Spinal cord (tissue), 10 donors: ENCODE measurements around the gene PRDM2. TPM values are rescaled to one million over a fixed set of nuclear protein-coding genes. Genes with fewer than 3 reads are reported as not detected.

Experiments used
- DNase-seq, 6 donors: peaks; one replicate each; pipeline versions ENCODE4 v3.0.0 to v3.0.0-alpha.2; 2013 to 2015; ENCODE audit warnings: low spot score in 6 of 6, low read depth in 4 of 6
- H3K27ac ChIP-seq: one replicate; pipeline ENCODE4 v1.5.1; 2013; ENCODE audit warnings: low read depth, low read length, control low read depth
- H3K27me3 ChIP-seq: one replicate; pipeline ENCODE4 v1.6.1; 2013; ENCODE audit warnings: low read length; ENCODE audit not compliant: control insufficient read depth, insufficient read depth
- H3K36me3 ChIP-seq: one replicate; pipeline ENCODE4 v1.6.1; 2013; ENCODE audit warnings: low read length; ENCODE audit not compliant: control insufficient read depth, insufficient read depth
- H3K4me1 ChIP-seq: one replicate; pipeline ENCODE4 v1.6.1; 2013; ENCODE audit warnings: low read length; ENCODE audit not compliant: control insufficient read depth, insufficient read depth
- H3K4me3 ChIP-seq: one replicate; pipeline ENCODE4 v1.5.1; 2013; ENCODE audit warnings: low read depth, low read length, control low read depth
- H3K9me3 ChIP-seq: one replicate; pipeline ENCODE4 v1.6.1; 2013; ENCODE audit warnings: low read length; ENCODE audit not compliant: control insufficient read depth, insufficient read depth
- WGBS: methylation state at CpG from one replicate; pipeline ENCODE4 v1.1.5; 2013; ENCODE audit warnings: missing lambda C conversion rate; ENCODE audit not compliant: insufficient coverage; 5-methylcytosine and 5-hydroxymethylcytosine counted together
- long read RNA-seq, 4 donors: transcript quantifications; one replicate each; lab custom pipeline, GENCODE V29; 2026
- polyA plus RNA-seq, 2 donors: library from polyadenylated mRNA; unstranded; fragments of 120-200 nt; gene quantifications; one replicate each; pipeline ENCODE4 v1.2.1, GENCODE V29; 2013; ENCODE audit not compliant: insufficient read length in 2 of 2
- total RNA-seq, 2 donors: library from RNA; depleted of rRNA in 1 of 2; stranded (reverse); fragments of 120-200 nt in 1 of 2; fragments of >200 nt in 1 of 2; gene quantifications; one replicate each; pipeline versions ENCODE4 v1.2.3 to v1.2.4, GENCODE V29; 2013 to 2014
- donor health status: healthy.

The PRDM2 gene, protein sequence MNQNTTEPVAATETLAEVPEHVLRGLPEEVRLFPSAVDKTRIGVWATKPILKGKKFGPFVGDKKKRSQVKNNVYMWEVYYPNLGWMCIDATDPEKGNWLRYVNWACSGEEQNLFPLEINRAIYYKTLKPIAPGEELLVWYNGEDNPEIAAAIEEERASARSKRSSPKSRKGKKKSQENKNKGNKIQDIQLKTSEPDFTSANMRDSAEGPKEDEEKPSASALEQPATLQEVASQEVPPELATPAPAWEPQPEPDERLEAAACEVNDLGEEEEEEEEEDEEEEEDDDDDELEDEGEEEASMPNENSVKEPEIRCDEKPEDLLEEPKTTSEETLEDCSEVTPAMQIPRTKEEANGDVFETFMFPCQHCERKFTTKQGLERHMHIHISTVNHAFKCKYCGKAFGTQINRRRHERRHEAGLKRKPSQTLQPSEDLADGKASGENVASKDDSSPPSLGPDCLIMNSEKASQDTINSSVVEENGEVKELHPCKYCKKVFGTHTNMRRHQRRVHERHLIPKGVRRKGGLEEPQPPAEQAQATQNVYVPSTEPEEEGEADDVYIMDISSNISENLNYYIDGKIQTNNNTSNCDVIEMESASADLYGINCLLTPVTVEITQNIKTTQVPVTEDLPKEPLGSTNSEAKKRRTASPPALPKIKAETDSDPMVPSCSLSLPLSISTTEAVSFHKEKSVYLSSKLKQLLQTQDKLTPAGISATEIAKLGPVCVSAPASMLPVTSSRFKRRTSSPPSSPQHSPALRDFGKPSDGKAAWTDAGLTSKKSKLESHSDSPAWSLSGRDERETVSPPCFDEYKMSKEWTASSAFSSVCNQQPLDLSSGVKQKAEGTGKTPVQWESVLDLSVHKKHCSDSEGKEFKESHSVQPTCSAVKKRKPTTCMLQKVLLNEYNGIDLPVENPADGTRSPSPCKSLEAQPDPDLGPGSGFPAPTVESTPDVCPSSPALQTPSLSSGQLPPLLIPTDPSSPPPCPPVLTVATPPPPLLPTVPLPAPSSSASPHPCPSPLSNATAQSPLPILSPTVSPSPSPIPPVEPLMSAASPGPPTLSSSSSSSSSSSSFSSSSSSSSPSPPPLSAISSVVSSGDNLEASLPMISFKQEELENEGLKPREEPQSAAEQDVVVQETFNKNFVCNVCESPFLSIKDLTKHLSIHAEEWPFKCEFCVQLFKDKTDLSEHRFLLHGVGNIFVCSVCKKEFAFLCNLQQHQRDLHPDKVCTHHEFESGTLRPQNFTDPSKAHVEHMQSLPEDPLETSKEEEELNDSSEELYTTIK (N-terminal part only)
- total RNA-seq (10 to 100 TPM; 23.1 to 40.1 TPM), polyA plus RNA-seq (10 to 100 TPM; 55.7 to 56.3 TPM)
- long read RNA-seq, donor 1, partial matches to known transcripts = 10 of 11 reads
- long read RNA-seq, donor 1, other reads (novel, unspliced or antisense) = 0 of 11 reads
- long read RNA-seq, donor 2 = 0 reads
- long read RNA-seq, donor 3, partial matches to known transcripts = 6 of 9 reads
- long read RNA-seq, donor 3, other reads (novel, unspliced or antisense) = 0 of 9 reads
- long read RNA-seq, donor 4, partial matches to known transcripts = 11 of 11 reads
- long read RNA-seq, donor 4, other reads (novel, unspliced or antisense) = 0 of 11 reads

GRCh38 chr1:13699936-13700520, at the start of gene PRDM2:
Gene PRDM2, plus strand, starts transcription at chr1:13700188. Its CDS starts 15,418 bp downstream, at chr1:13715606.
- DNase-seq = peak in 4 of 6 donors; percentile 35 to 87 (median 60)
- WGBS = under 1% methylated on average over 87 of the region's 87 CpGs
- Histone ChIP-seq H3K9me3 (peaks cover 6% of the 10 kb centered on the region), H3K27me3 (no peaks in the 10 kb centered on the region), H3K4me3 (peak within 1 kb of the TSS; percentile 64), H3K27ac (peak within 1 kb of the TSS; percentile 82), H3K36me3 (no peaks in the 10 kb centered on the region), H3K4me1 (peaks cover 9% of the 10 kb centered on the region)

DNA sequence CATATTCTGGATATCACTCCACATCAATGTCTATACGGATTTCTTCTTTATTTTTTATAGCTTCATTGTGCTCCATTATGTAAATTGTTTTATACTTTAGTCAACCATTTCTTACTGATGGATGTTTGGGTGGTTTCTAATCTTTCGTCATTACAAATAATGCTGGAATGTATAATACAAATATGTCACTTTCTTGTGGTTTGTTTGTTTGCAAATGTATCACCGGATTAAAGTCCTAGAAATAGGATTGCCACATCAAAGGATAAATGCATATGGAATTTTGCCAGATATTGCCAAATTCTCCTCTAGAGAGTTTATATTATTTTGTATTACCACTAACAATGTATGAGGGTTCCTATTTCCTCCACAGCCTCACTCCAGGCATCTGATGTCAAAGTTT, 48.7 kb upstream of the PRDM2 start:
- no CpG with 5 or more reads among the region's 3 CpGs for WGBS

DNA sequence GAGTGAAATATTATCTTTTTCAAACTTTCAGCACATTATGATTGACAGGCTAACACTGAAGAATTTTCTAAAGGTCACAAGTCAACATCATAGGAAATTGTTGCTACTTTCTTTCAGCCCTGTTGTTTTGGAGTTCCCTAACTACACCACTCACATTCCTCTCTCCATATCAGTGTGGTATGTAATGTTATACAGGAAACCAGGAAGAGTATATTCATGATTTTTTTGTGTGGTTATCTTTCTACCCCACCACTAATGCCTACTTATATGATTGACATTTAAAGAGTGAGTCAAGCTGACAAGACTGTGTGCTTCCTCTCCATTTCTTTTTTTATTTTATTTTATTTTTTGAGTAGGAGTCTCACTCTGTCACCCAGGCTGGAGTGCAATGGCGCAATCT, 47.8 kb upstream of the PRDM2 start:
- Histone ChIP-seq H3K4me1 (no peaks in the 10 kb centered on the region), H3K36me3 (no peaks in the 10 kb centered on the region), H3K27ac (no peak overlapping the region), H3K4me3 (no peak overlapping the region), H3K27me3 (no peaks in the 10 kb centered on the region), H3K9me3 (peaks cover 2% of the 10 kb centered on the region)
- WGBS = 100% methylated on average over 1 of the region's 1 CpG
- no peak for DNase-seq

More for the DNA sequence above, 48.7 kb upstream of the PRDM2 start:
- H3K4me3 ChIP-seq = no peak overlapping the region
- no peaks in the 10 kb centered on the region for H3K4me1 ChIP-seq
- no peaks in the 10 kb centered on the region for H3K27me3 ChIP-seq
- H3K36me3 ChIP-seq = no peaks in the 10 kb centered on the region
- no peak overlapping the region for H3K27ac ChIP-seq
- no peak for DNase-seq
- peaks cover 2% of the 10 kb centered on the region for H3K9me3 ChIP-seq

DNA sequence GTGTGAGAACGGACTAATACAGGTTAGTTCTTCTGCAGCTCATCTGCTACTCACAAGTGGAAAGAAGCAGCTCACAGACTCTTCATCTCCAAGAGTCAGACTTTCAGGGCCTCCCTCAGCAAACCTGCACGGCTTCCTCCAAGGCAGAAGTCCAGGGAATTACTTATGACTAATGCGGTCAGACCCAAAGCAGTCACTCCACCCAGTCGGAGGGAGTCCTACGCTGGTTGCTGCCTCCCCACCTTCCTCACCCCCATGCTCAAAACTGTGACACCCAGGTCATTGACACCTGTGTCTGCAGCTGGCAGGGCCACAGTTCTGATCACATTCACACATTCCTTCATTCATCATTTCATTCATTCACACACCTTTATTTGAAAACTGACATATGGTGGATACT, 38.4 kb upstream of the PRDM2 start:
- Histone ChIP-seq H3K4me1 (peaks cover 5% of the 10 kb centered on the region), H3K4me3 (no peak overlapping the region), H3K27me3 (no peaks in the 10 kb centered on the region), H3K27ac (no peak overlapping the region), H3K9me3 (no peaks in the 10 kb centered on the region), H3K36me3 (no peaks in the 10 kb centered on the region)
- 80% methylated on average over 4 of the region's 5 CpGs for WGBS
- DNase-seq = no peak

DNA sequence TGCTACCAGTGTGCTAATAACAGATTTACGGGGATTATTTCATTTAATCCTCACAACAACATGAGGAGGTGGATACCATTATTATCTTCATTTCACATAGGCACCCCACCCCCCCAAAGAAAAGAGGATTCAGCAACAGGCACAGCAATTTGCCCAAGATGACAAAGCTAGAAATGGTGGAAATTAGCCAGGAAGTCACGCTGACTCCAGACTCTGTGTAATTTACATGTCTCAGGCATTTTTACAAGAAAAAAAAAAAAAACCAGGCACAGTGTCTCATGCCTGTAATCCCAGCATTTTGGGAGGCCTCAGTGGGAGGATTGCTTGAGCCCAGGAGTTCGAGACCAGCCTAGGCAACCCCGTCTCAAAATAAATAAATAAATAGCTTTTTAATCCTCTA, 37.5 kb upstream of the PRDM2 start:
- no peaks in the 10 kb centered on the region for H3K9me3 ChIP-seq
- no peak overlapping the region for H3K27ac ChIP-seq
- peak in 2 of 6 donors; percentile 16 to 43 for DNase-seq
- 20% methylated on average over 1 of the region's 4 CpGs for WGBS
- H3K36me3 ChIP-seq = no peaks in the 10 kb centered on the region
- H3K4me3 ChIP-seq = no peak overlapping the region
- H3K27me3 ChIP-seq = no peaks in the 10 kb centered on the region
- H3K4me1 ChIP-seq = peaks cover 5% of the 10 kb centered on the region

- Histone ChIP-seq H3K36me3 (no peaks in the 10 kb centered on the region), H3K27ac (no peak overlapping the region), H3K4me1 (peaks cover 5% of the 10 kb centered on the region), H3K9me3 (no peaks in the 10 kb centered on the region), H3K27me3 (no peaks in the 10 kb centered on the region), H3K4me3 (no peak overlapping the region)
- DNase-seq = no peak
- WGBS = 100% methylated on average over 1 of the region's 4 CpGs
Measured at GRCh38 chr1:13663969-13664368, 36.0 kb upstream of the PRDM2 start.

DNA sequence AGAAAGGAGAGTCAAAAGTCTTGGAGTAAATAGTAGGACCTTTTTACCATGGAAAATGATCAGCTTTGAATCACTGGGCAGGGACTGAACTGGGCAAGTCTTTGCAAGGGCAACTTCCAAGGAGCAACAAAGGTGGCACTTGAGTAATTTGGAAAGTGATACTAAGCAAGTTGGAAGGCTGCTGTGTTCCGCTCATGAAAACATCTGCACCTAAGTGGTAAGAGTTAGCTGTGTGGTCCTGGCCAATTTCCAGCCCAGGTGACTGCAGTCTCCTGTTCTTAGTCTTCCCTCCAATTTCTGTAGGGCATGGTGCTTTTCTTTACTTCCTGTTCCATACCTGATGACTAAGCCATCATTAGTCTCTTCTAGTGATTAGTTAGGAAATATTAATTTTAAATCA, 35.5 kb upstream of the PRDM2 start:
- H3K4me1 ChIP-seq = peaks cover 5% of the 10 kb centered on the region
- WGBS = 100% methylated on average over 1 of the region's 1 CpG
- DNase-seq = no peak

DNA sequence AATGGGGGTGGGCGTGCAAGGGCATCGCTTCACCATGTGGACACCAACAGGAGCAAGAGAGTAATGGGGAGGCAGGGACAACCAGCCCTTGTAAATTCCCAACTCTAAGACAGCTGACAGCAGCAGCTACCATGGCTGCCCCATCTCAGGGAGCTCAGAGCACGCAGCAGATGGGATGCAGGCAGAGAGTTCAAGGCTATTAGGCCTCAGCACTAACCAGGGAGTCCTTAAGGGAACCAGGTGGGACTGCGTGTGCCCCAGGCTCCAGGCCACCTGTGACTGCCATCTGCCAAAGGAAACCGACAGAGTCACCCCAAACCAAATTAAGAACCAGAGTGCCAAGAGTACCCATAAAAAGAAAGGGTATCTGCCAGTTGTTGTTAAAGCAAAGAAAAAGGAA, 33.7 kb upstream of the PRDM2 start:
- DNase-seq = peak in 1 of 6 donors; percentile 42
- H3K27me3 ChIP-seq = no peaks in the 10 kb centered on the region
- H3K9me3 ChIP-seq = no peaks in the 10 kb centered on the region
- H3K27ac ChIP-seq = no peak overlapping the region
- H3K36me3 ChIP-seq = no peaks in the 10 kb centered on the region
- H3K4me3 ChIP-seq = no peak overlapping the region
- 79% methylated on average over 3 of the region's 5 CpGs for WGBS
- peaks cover 5% of the 10 kb centered on the region for H3K4me1 ChIP-seq

More for the DNA sequence above, 35.5 kb upstream of the PRDM2 start:
- Histone ChIP-seq H3K27me3 (no peaks in the 10 kb centered on the region), H3K27ac (no peak overlapping the region), H3K9me3 (no peaks in the 10 kb centered on the region), H3K4me3 (no peak overlapping the region), H3K36me3 (no peaks in the 10 kb centered on the region)
